T-helper 9 cell (primary cell): ENCODE data around the gene MS4A10.

Source experiments
- DNase-seq: peaks from one replicate; pipeline ENCODE4 v3.0.0-alpha.2; 2020

Gene MS4A10

GRCh38 chr11:60830478-60831142 is 45.5 kb downstream of the MS4A10 start:
- DNase-seq: no peak

- DNase-seq: peak; percentile 74
These were observed 46.0 kb downstream of the MS4A10 start for GRCh38 chr11:60831143-60831500.

- no peak for DNase-seq
These were observed 46.5 kb downstream of the MS4A10 start for GRCh38 chr11:60831501-60832079.

- DNase-seq: no peak
These were observed 49.8 kb downstream of the MS4A10 start for GRCh38 chr11:60834742-60835533.

GRCh38 chr11:60835534-60835846 is 50.4 kb downstream of the MS4A10 start:
- no peak for DNase-seq

- DNase-seq: no peak
These were observed 51.9 kb downstream of the MS4A10 start for GRCh38 chr11:60836866-60837515.

GRCh38 chr11:60838132-60838531 is 53.0 kb downstream of the MS4A10 start:
- no peak for DNase-seq

GRCh38 chr11:60840470-60841430 is 55.6 kb downstream of the MS4A10 start:
- no peak for DNase-seq

GRCh38 chr11:60841797-60842667 is 56.9 kb downstream of the MS4A10 start, which contains the start of gene CCDC86:
Gene CCDC86 (plus strand): TSS chr11:60842113. CDS start chr11:60842125, 12 bp downstream.
- peak; percentile 99 for DNase-seq

- no peak for DNase-seq
These were observed 57.8 kb downstream of the MS4A10 start for GRCh38 chr11:60842668-60843600.

- DNase-seq: no peak
These were observed 59.1 kb downstream of the MS4A10 start for GRCh38 chr11:60844045-60844869.

GRCh38 chr11:60844870-60845221 is 59.7 kb downstream of the MS4A10 start:
- no peak for DNase-seq

GRCh38 chr11:60845338-60845737 is 60.2 kb downstream of the MS4A10 start:
- DNase-seq: no peak

- DNase-seq: no peak
These were observed 62.1 kb downstream of the MS4A10 start for GRCh38 chr11:60847281-60847680.

GRCh38 chr11:60847896-60848295 is 62.8 kb downstream of the MS4A10 start:
- DNase-seq: no peak

GRCh38 chr11:60848714-60849151 is 63.6 kb downstream of the MS4A10 start:
- no peak for DNase-seq

GRCh38 chr11:60849641-60850520 is 64.7 kb downstream of the MS4A10 start:
- no peak for DNase-seq
